IMR-90 (cell line): Measurements from ENCODE around the gene CBX5. TPM values are rescaled to one million over a fixed set of nuclear protein-coding genes. Genes with fewer than 3 reads are reported as not detected.
A peak's percentile ranks its signal among the peaks of the same experiment; 100 is the strongest.

ENCODE experiments used
- ATAC-seq: fragments of 200-7000 bp; cut with Tn5 transposase; 2 replicates; pipeline ENCODE4 v1.9.1; 2020; ENCODE audit warnings: low read depth, mild to moderate bottlenecking, moderate library complexity
- BruUV-seq: library from RNA; stranded (reverse); fragments of 400-500 nt; replicated peaks from 2 replicates; lab custom pipeline; 2021; lab: Mats Ljungman, UMichigan
- CTCF ChIA-PET: fragments of 300-600 bp; formaldehyde crosslinking; extraction: SDS; loops from one replicate; lab custom pipeline; 2021; ENCODE audit warnings: antibody characterized with exemption; lab: Yijun Ruan, JAX
- POLR2A ChIA-PET: fragments of 300-600 bp; sonication (Branson Sonifier 250); formaldehyde crosslinking; loops from one replicate; lab custom pipeline; 2022; ENCODE audit warnings: antibody characterized with exemption; ENCODE audit not compliant: unreplicated experiment; lab: Charles Lee
- DNase-seq: peaks from one replicate; pipeline ENCODE4 v3.0.0; 2013
- H2AFZ ChIP-seq: replicated peaks from 2 replicates; pipeline ENCODE3; 2013; ENCODE audit warnings: low read length, mild to moderate bottlenecking; ENCODE audit not compliant: poor library complexity
- H2AK5ac ChIP-seq: 2 replicates; pipeline ENCODE4 v1.6.1; 2013; ENCODE audit warnings: low read depth, low read length, inconsistent platforms
- H2AK9ac ChIP-seq: replicated peaks from 2 replicates; pipeline ENCODE3; 2013; ENCODE audit warnings: mild to moderate bottlenecking, low read depth, low read length, moderate library complexity; ENCODE audit not compliant: poor library complexity
- H2BK120ac ChIP-seq: 2 replicates; pipeline ENCODE4 v1.6.1; 2013; ENCODE audit warnings: low read depth, low read length, inconsistent platforms
- H2BK15ac ChIP-seq: 3 replicates; pipeline ENCODE4 v1.6.1; 2013; ENCODE audit warnings: low read depth, low read length, inconsistent platforms
- H2BK20ac ChIP-seq: 2 replicates; pipeline ENCODE4 v1.6.1; 2013; ENCODE audit warnings: low read depth, mild to moderate bottlenecking, inconsistent platforms, low read length, moderate library complexity
- H2BK5ac ChIP-seq: 2 replicates; pipeline ENCODE4 v1.6.1; 2013; ENCODE audit warnings: mild to moderate bottlenecking, low read depth, low read length, inconsistent platforms; ENCODE audit not compliant: poor library complexity, severe bottlenecking
- H3K14ac ChIP-seq: replicated peaks from 2 replicates; pipeline ENCODE4 v1.6.1; 2013; ENCODE audit warnings: low read depth, low read length, inconsistent platforms
- H3K18ac ChIP-seq: 2 replicates; pipeline ENCODE4 v1.6.1; 2013; ENCODE audit warnings: low read depth, low read length, control low read depth
- H3K23ac ChIP-seq: 2 replicates; pipeline ENCODE4 v1.6.1; 2013; ENCODE audit warnings: low read depth, low read length, inconsistent platforms
- H3K27ac ChIP-seq: 2 replicates; pipeline ENCODE4 v1.5.1; 2013; ENCODE audit warnings: mild to moderate bottlenecking, control low read depth, low read length; ENCODE audit not compliant: insufficient read depth
- H3K27me3 ChIP-seq: 2 replicates; pipeline ENCODE4 v1.6.1; 2013; ENCODE audit warnings: low read length; ENCODE audit not compliant: control insufficient read depth, insufficient read depth
- H3K36me3 ChIP-seq: 2 replicates; pipeline ENCODE4 v1.6.1; 2013; ENCODE audit warnings: low read length, mixed read lengths; ENCODE audit not compliant: control insufficient read depth, insufficient read depth
- H3K4ac ChIP-seq: 2 replicates; pipeline ENCODE4 v1.6.1; 2013; ENCODE audit warnings: low read depth, low read length, inconsistent platforms
- H3K4me1 ChIP-seq: 2 replicates; pipeline ENCODE4 v1.6.1; 2013; ENCODE audit warnings: low read length, mixed read lengths; ENCODE audit not compliant: control insufficient read depth, insufficient read depth
- H3K4me2 ChIP-seq: 2 replicates; pipeline ENCODE4 v1.6.1; 2013; ENCODE audit warnings: low read depth, mild to moderate bottlenecking, control low read depth, low read length, moderate library complexity
- H3K4me3 ChIP-seq: 2 replicates; pipeline ENCODE4 v1.5.1; 2013; ENCODE audit warnings: low read depth, mild to moderate bottlenecking, control low read depth, low read length, moderate library complexity; ENCODE audit not compliant: insufficient read depth
- H3K56ac ChIP-seq: 2 replicates; pipeline ENCODE4 v1.6.1; 2013; ENCODE audit warnings: low read length, inconsistent platforms; ENCODE audit not compliant: insufficient read depth; ENCODE audit errors: extremely low read depth
- H3K79me1 ChIP-seq, 2 experiments: 2 replicates each; pipeline ENCODE4 v1.6.1; 2013; ENCODE audit warnings: low read length in 2 of 2, inconsistent platforms in 1 of 2, low read depth in 1 of 2
- H3K9ac ChIP-seq: 2 replicates; pipeline ENCODE4 v1.6.1; 2013; ENCODE audit warnings: low read depth, low read length, control low read depth
- H3K9me1 ChIP-seq: 2 replicates; pipeline ENCODE4 v1.6.1; 2013; ENCODE audit warnings: low read length, inconsistent platforms; ENCODE audit not compliant: insufficient read depth
- H3K9me3 ChIP-seq: 2 replicates; pipeline ENCODE4 v1.6.1; 2013; ENCODE audit warnings: low read length; ENCODE audit not compliant: control insufficient read depth, insufficient read depth
- H4K20me1 ChIP-seq: 2 replicates; pipeline ENCODE4 v1.6.1; 2013; ENCODE audit warnings: low read length, inconsistent platforms; ENCODE audit not compliant: insufficient read depth
- H4K5ac ChIP-seq: 2 replicates; pipeline ENCODE4 v1.6.1; 2013; ENCODE audit warnings: mild to moderate bottlenecking, low read depth, low read length, control low read depth
- H4K8ac ChIP-seq, 2 experiments: 2 replicates each; pipeline ENCODE4 v1.6.1; 2013; ENCODE audit warnings: low read depth in 2 of 2, low read length in 2 of 2, control low read depth in 1 of 2, inconsistent platforms in 1 of 2
- H4K91ac ChIP-seq: 2 replicates; pipeline ENCODE4 v1.6.1; 2013; ENCODE audit warnings: low read depth, low read length, inconsistent platforms; ENCODE audit not compliant: insufficient read depth
- BHLHE40 ChIP-seq: fragments of 150-350 bp; IDR thresholded peaks from 2 replicates; pipeline ENCODE4 v1.6.1; 2016; ENCODE audit warnings: mild to moderate bottlenecking, low read depth, low read length
- CHD1 ChIP-seq: IDR thresholded peaks from 2 replicates; pipeline ENCODE4 v1.6.1; 2012; ENCODE audit warnings: low read depth, low read length, improper control_type of control experiment
- CTCF ChIP-seq: conservative IDR thresholded peaks from 2 replicates; pipeline ENCODE4 v1.5.1; 2012; ENCODE audit warnings: mild to moderate bottlenecking, low read depth, low read length, improper control_type of control experiment
- ELK1 ChIP-seq: fragments of 150-350 bp; IDR thresholded peaks from 2 replicates; pipeline ENCODE4 v1.6.1; 2016; ENCODE audit warnings: low read depth, mild to moderate bottlenecking, low read length, moderate library complexity, borderline replicate concordance
- FOS ChIP-seq: fragments of 150-350 bp; IDR thresholded peaks from 2 replicates; pipeline ENCODE4 v1.6.1; 2016; ENCODE audit warnings: low read depth, low read length
- MAFK ChIP-seq: IDR thresholded peaks from 2 replicates; pipeline ENCODE4 v1.6.1; 2012; ENCODE audit warnings: low read depth, low read length, improper control_type of control experiment
- MXI1 ChIP-seq: IDR thresholded peaks from 2 replicates; pipeline ENCODE4 v1.6.1; 2012; ENCODE audit warnings: low read depth, mild to moderate bottlenecking, low read length, moderate library complexity, borderline replicate concordance
- NFE2L2 ChIP-seq: fragments of 150-350 bp; IDR thresholded peaks from 2 replicates; pipeline ENCODE4 v1.6.1; 2016; ENCODE audit warnings: low read depth, mild to moderate bottlenecking, low read length
- POLR2A ChIP-seq: IDR thresholded peaks from 2 replicates; pipeline ENCODE4 v1.6.1; 2012; ENCODE audit warnings: mild to moderate bottlenecking, low read depth, low read length
- RCOR1 ChIP-seq: IDR thresholded peaks from 2 replicates; pipeline ENCODE4 v1.6.1; 2012; ENCODE audit warnings: mild to moderate bottlenecking, low read length, improper control_type of control experiment; ENCODE audit not compliant: insufficient replicate concordance
- RFX5 ChIP-seq: IDR thresholded peaks from 2 replicates; pipeline ENCODE4 v1.8.0; 2012; ENCODE audit warnings: low read depth, mild to moderate bottlenecking, low read length, moderate library complexity
- SMC3 ChIP-seq: fragments of 150-350 bp; IDR thresholded peaks from 2 replicates; pipeline ENCODE4 v1.6.1; 2016; ENCODE audit warnings: low read depth, mild to moderate bottlenecking, antibody characterized with exemption, low read length, moderate library complexity
- WGBS, 2 experiments: methylation state at CpG; one replicate each; pipeline versions ENCODE4 v1.1.5 to v1.1.7; 2013; ENCODE audit warnings: missing lambda C conversion rate in 2 of 2; ENCODE audit not compliant: insufficient read length in 1 of 2; ENCODE audit errors: extremely low coverage in 2 of 2; 5-methylcytosine and 5-hydroxymethylcytosine counted together
- dilution Hi-C: fragments of 300-500 bp; cut with HindIII; formaldehyde crosslinking; loops from one replicate; pipeline ENCODE4 v1.14.3; 2018; ENCODE audit warnings: low sequenced_read_pairs; ENCODE audit not compliant: unreplicated experiment
- in situ Hi-C: fragments of 300-500 bp; cut with MboI; formaldehyde crosslinking; loops from 3 replicates; pipeline ENCODE4 v1.14.3; 2019; ENCODE audit warnings: low sequenced_read_pairs, inconsistent platforms, mixed read lengths
- intact Hi-C: fragments of 100-400 bp; cut with micrococcal nuclease; formaldehyde crosslinking; loops from 2 replicates; pipeline ENCODE4 v1.10.0; 2022
- polyA plus RNA-seq, 3 experiments: library from polyadenylated mRNA; depleted of rRNA; stranded (reverse); fragments of >200 nt; gene quantifications; 2 replicates each; pipeline ENCODE4 v1.2.3, GENCODE V29; 2012; ENCODE audit warnings: low replicate concordance in 1 of 3
- total RNA-seq: library from RNA; depleted of rRNA; stranded (reverse); fragments of >200 nt; gene quantifications from 2 replicates; pipeline ENCODE4 v1.2.3, GENCODE V29; 2012

Gene CBX5
- total and polyA plus RNA-seq, 2 of the 4 experiments (the other 2 are of a cell fraction) = 18.0 to 40.9 TPM

DNA sequence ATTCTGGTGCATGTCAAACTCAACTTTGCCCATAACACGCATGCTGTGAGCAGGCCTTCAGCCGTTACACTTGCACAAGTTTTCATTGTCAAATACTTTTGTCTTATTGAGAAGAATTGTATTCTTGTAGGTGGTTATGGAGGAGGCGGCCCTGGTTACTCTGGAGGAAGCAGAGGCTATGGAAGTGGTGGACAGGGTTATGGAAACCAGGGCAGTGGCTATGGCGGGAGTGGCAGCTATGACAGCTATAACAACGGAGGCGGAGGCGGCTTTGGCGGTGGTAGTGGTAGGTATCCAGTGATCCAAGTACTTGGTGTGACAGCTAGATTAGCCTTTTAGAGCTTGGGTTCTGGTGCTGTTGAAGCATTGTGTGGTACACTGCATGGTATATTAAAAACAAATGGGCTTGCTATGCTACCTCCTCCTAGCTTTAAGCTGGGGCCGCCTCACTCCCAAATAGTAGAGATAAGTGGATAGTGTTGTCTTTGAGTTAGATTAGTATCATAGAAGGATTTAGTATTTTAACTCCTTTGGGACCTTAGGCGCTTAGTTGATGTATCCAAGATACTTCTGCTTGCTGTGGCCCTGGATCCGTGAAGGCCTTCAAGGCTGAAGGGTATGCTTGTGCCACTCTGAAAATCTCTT is 3.1 kb upstream of the CBX5 start:
- Histone ChIP-seq H2BK5ac (no peak overlapping the region), H3K4me1 (no peaks in the 10 kb centered on the region; the same call in 1 of the 2 replicates), H2AK5ac (no peak overlapping the region), H2BK20ac (no peak overlapping the region), H3K36me3 (peaks cover 42% of the 10 kb centered on the region), H4K5ac (no peak overlapping the region), H3K23ac (peak overlapping the region; percentile 72), H4K8ac (no peak overlapping the region), H3K4me2 (peak overlapping the region; percentile 65), H3K79me1 (peaks cover 12 to 40% of the 10 kb centered on the region in 2 experiments), H2AFZ (no peak overlapping the region), H3K9ac (peak overlapping the region; percentile 64), H3K18ac (no peak overlapping the region), H2AK9ac (no peak overlapping the region), H3K56ac (no peak overlapping the region), H3K9me3 (no peaks in the 10 kb centered on the region), H3K27me3 (no peaks in the 10 kb centered on the region), H2BK120ac (no peak overlapping the region), H4K20me1 (peaks cover 74% of the 10 kb centered on the region), H3K4ac (no peak overlapping the region), H3K14ac (peak overlapping the region; percentile 26), H4K91ac (no peak overlapping the region), H3K4me3 (no peak overlapping the region), H3K9me1 (no peaks in the 10 kb centered on the region), H3K27ac (no peak overlapping the region), H2BK15ac (no peak overlapping the region)
- dilution Hi-C loops (no loop called here), intact Hi-C loops (no loop called here), in situ Hi-C loops (no loop called here)
- CTCF ChIA-PET = interaction anchor here (1.0 kb wide), 2 partner anchors 31 to 42 kb away, joined by 3 read pairs; partner anchors contain the start of gene COPZ1
- TF ChIP-seq CHD1 (no peak), SMC3 (no peak), RCOR1 (no peak), ELK1 (no peak), FOS (no peak), MXI1 (no peak), POLR2A (no peak), RFX5 (no peak), CTCF (no peak), MAFK (no peak), BHLHE40 (no peak), NFE2L2 (no peak)
- ATAC-seq (no peak), DNase-seq (no peak)
- POLR2A ChIA-PET = interaction anchor here (0.6 kb wide), 2 partner anchors 25 to 152 kb away, joined by 3 to 4 read pairs; no protein-coding TSS in a partner anchor
- BruUV-seq = no TSS peak
- whole genome bisulfite sequencing, 2 experiments = 40% methylated on average over 5 of the region's 11 CpGs; no CpG with 5 or more reads in 1 of the 2 experiments
